CD4-positive, alpha-beta memory T cell (primary cell): ENCODE data around the gene OSM. TPM values are rescaled to one million over a fixed set of nuclear protein-coding genes. Genes with fewer than 3 reads are reported as not detected.

ENCODE experiments used
- CTCF ChIA-PET: fragments of 350-600 bp; sonication (Branson Sonifier 250); formaldehyde crosslinking; loops from one replicate; lab custom pipeline; 2021; ENCODE audit warnings: inconsistent platforms; ENCODE audit not compliant: partially characterized antibody; lab: Charles Lee
- POLR2A ChIA-PET: fragments of 350-600 bp; sonication (Branson Sonifier 250); formaldehyde crosslinking; loops from one replicate; lab custom pipeline; 2021; ENCODE audit not compliant: partially characterized antibody; lab: Charles Lee
- DNase-seq, 5 donors: peaks; one replicate each; pipeline versions ENCODE4 v3.0.0 to v3.0.0-alpha.2; 2020 to 2022; ENCODE audit warnings: mixed read lengths in 1 of 5
- H3K27ac ChIP-seq: one replicate; pipeline ENCODE4 v1.7.0; 2013; ENCODE audit warnings: low read depth, low read length
- H3K27me3 ChIP-seq: 2 replicates; pipeline ENCODE4 v1.7.0; 2013; ENCODE audit warnings: mild to moderate bottlenecking, low read length, moderate library complexity; ENCODE audit not compliant: insufficient read depth
- H3K36me3 ChIP-seq: 2 replicates; pipeline ENCODE4 v1.7.0; 2013; ENCODE audit warnings: mild to moderate bottlenecking, low read length, moderate library complexity; ENCODE audit not compliant: insufficient read depth
- H3K4me1 ChIP-seq: 2 replicates; pipeline ENCODE4 v1.7.0; 2013; ENCODE audit warnings: mild to moderate bottlenecking, low read length, moderate library complexity; ENCODE audit not compliant: insufficient read depth
- H3K4me3 ChIP-seq, 2 donors: one replicate each; pipeline ENCODE4 v1.7.0; 2013; ENCODE audit warnings: low read length in 2 of 2, mild to moderate bottlenecking in 1 of 2
- H3K9me3 ChIP-seq, 2 donors: one replicate each; pipeline ENCODE4 v1.7.0; 2013; ENCODE audit warnings: low read length in 2 of 2, control low read depth in 1 of 2; ENCODE audit not compliant: control insufficient read depth in 1 of 2
- H3K27ac Mint-ChIP-seq, 7 donors: one replicate each; pipeline ENCODE4 v1.8.0; 2020 to 2021; ENCODE audit warnings: mixed read lengths in 7 of 7, mild to moderate bottlenecking in 6 of 7, inconsistent platforms in 3 of 7, moderate library complexity in 3 of 7
- H3K27me3 Mint-ChIP-seq, 2 donors: one replicate each; pipeline ENCODE4 v1.8.0; 2020 to 2021; ENCODE audit warnings: mixed read lengths in 2 of 2
- H3K36me3 Mint-ChIP-seq, 2 donors: one replicate each; pipeline ENCODE4 v1.8.0; 2020 to 2021; ENCODE audit warnings: mixed read lengths in 2 of 2, inconsistent platforms in 1 of 2, mild to moderate bottlenecking in 1 of 2
- H3K4me1 Mint-ChIP-seq, 4 donors: one replicate each; pipeline ENCODE4 v1.8.0; 2020 to 2021; ENCODE audit warnings: mixed read lengths in 4 of 4, mild to moderate bottlenecking in 1 of 4
- H3K4me3 Mint-ChIP-seq, 8 donors: one replicate each; pipeline ENCODE4 v1.8.0; 2020 to 2021; ENCODE audit warnings: mixed read lengths in 8 of 8, mild to moderate bottlenecking in 7 of 8, moderate library complexity in 6 of 8, inconsistent platforms in 3 of 8
- H3K9me3 Mint-ChIP-seq, 8 donors: one replicate each; pipeline ENCODE4 v1.8.0; 2020 to 2021; ENCODE audit warnings: mixed read lengths in 8 of 8, mild to moderate bottlenecking in 5 of 8, inconsistent platforms in 3 of 8, moderate library complexity in 1 of 8
- intact Hi-C: fragments of 100-400 bp; cut with micrococcal nuclease; formaldehyde crosslinking; loops from one replicate; pipeline ENCODE4 v1.15.1; 2023
- polyA plus RNA-seq, 2 donors: library from polyadenylated mRNA; unstranded; fragments of 300-500 nt; fragmentation: Illumina TruSeq; gene quantifications; one replicate each; pipeline ENCODE4 v1.2.3, GENCODE V29; 2021
- total RNA-seq, 2 experiments: library from RNA; stranded (reverse); gene quantifications; one replicate each; pipeline ENCODE4 v1.2.3, GENCODE V29; 2021

OSM gene
- total and polyA plus RNA-seq, 4 experiments from 2014 or later, result 1.1 to 103 (median 12.7) TPM

GRCh38 chr22:30290342-30291057 lies 23.8 kb upstream of the OSM start:
- peak in 1 of 5 donors; percentile 37 for DNase-seq
- no peaks in the 10 kb centered on the region for H3K27me3 ChIP-seq
- intact Hi-C loops, result no loop called here
- Mint-ChIP-seq H3K36me3 (peaks cover 14 to 38% of the 10 kb centered on the region in 2 donors), H3K27ac (peak overlapping the region; percentile 88 to 96 (median 94)), H3K4me3 (peak overlapping the region; percentile 88 to 94 (median 92)), H3K9me3 (no peaks in the 10 kb centered on the region), H3K4me1 (peaks cover 22 to 53% (median 31%) of the 10 kb centered on the region in 4 donors), H3K27me3 (no peaks in the 10 kb centered on the region)
- H3K4me1 ChIP-seq, result peaks cover 47% of the 10 kb centered on the region
- POLR2A ChIA-PET, result interaction anchor here (0.7 to 15.0 kb wide), 24 partner anchors 8 to 186 kb away, joined by 3 to 333 read pairs (median 6); partner anchors contain the start of genes CCDC157, OSM, RNF215 and SEC14L2
- CTCF ChIA-PET, result interaction anchor here (1.0 to 9.2 kb wide), 9 partner anchors 8 to 178 kb away, joined by 4 to 392 read pairs (median 38); partner anchors contain the start of genes CCDC157, RNF215, SF3A1 and TBC1D10A
- H3K36me3 ChIP-seq, result peaks cover 36% of the 10 kb centered on the region
- H3K27ac ChIP-seq, result peak overlapping the region; percentile 68
- H3K4me3 ChIP-seq, result peak overlapping the region; percentile 47 to 66
- H3K9me3 ChIP-seq, result no peaks in the 10 kb centered on the region

DNA sequence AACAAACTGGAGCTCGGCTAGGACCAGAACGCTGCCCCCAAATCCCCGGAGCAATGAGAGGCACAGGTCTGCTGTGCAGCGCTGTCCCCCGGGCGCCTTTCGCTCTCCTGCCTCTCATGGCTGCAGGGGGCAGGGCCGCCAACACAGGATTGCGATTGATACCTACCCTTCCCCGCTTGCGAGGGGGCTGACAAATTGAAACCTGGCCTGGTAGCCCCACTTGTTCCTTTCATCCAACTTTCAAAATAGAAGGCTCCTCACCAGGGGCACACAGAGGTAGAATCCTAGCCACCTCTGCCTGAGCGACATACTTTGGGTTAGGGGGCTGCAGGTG lies 23.3 kb upstream of the OSM start:
- Histone ChIP-seq H3K9me3 (no peaks in the 10 kb centered on the region), H3K4me3 (peak overlapping the region; percentile 47 to 66), H3K36me3 (peaks cover 30% of the 10 kb centered on the region), H3K27ac (peak overlapping the region; percentile 68), H3K27me3 (no peaks in the 10 kb centered on the region), H3K4me1 (peaks cover 41% of the 10 kb centered on the region)
- DNase-seq, result no peak
- POLR2A ChIA-PET, result interaction anchor here (0.7 to 15.0 kb wide), 22 partner anchors 8 to 186 kb away, joined by 3 to 333 read pairs (median 10); partner anchors contain the start of genes CCDC157, MTFP1, OSM and RNF215
- Mint-ChIP-seq H3K27me3 (no peaks in the 10 kb centered on the region), H3K4me1 (peaks cover 22 to 51% (median 30%) of the 10 kb centered on the region in 4 donors), H3K4me3 (peak overlapping the region; percentile 88 to 94 (median 92)), H3K27ac (peak overlapping the region; percentile 88 to 96 (median 94)), H3K9me3 (no peaks in the 10 kb centered on the region), H3K36me3 (peaks cover 18 to 36% of the 10 kb centered on the region in 2 donors)
- intact Hi-C loops, result loop anchor here (1.0 to 2.0 kb wide), 5 partner anchors 16 to 195 kb away; partner anchors contain the start of genes SF3A1 and TBC1D10A
- CTCF ChIA-PET, result interaction anchor here (1.0 to 11.1 kb wide), 10 partner anchors 8 to 185 kb away, joined by 4 to 392 read pairs (median 40); partner anchors contain the start of genes CCDC157, RNF215, SF3A1 and TBC1D10A

- H3K4me1 ChIP-seq, result peaks cover 41% of the 10 kb centered on the region
- peaks cover 22 to 52% (median 30%) of the 10 kb centered on the region in 4 donors for H3K4me1 Mint-ChIP-seq
- H3K36me3 Mint-ChIP-seq, result peaks cover 23 to 34% of the 10 kb centered on the region in 2 donors
Observed at GRCh38 chr22:30289141-30289979, 22.7 kb upstream of the OSM start, which contains the start of gene CASTOR1. Gene CASTOR1, minus strand, starts transcription at chr22:30289505. Its CDS starts 8 bp downstream, at chr22:30289497.

GRCh38 chr22:30288419-30289140 lies 21.9 kb upstream of the OSM start:
- H3K36me3 Mint-ChIP-seq, result peaks cover 16 to 26% of the 10 kb centered on the region in 2 donors
- Histone ChIP-seq H3K4me3 (peak overlapping the region; percentile 47 to 66), H3K9me3 (no peaks in the 10 kb centered on the region), H3K36me3 (peaks cover 16% of the 10 kb centered on the region), H3K27ac (peak overlapping the region; percentile 68), H3K4me1 (peaks cover 41% of the 10 kb centered on the region), H3K27me3 (no peaks in the 10 kb centered on the region)
- H3K27ac Mint-ChIP-seq, result peak overlapping the region; percentile 80 to 95 (median 91)
- ChIA-PET CTCF (interaction anchor here (0.6 to 11.1 kb wide), 38 partner anchors 7 to 871 kb away, joined by 3 to 392 read pairs (median 7); partner anchors contain the start of genes CCDC157, RNF215, SEC14L2 and SF3A1), POLR2A (interaction anchor here (0.5 to 15.0 kb wide), 30 partner anchors 10 to 1002 kb away, joined by 3 to 333 read pairs (median 6); partner anchors contain the start of genes CCDC157, MTFP1, OSM and RNF215)
- H3K9me3 Mint-ChIP-seq, result no peaks in the 10 kb centered on the region
- peak overlapping the region; percentile 80 to 94 (median 90) for H3K4me3 Mint-ChIP-seq
- H3K4me1 Mint-ChIP-seq, result peaks cover 21 to 48% (median 30%) of the 10 kb centered on the region in 4 donors
- DNase-seq, result peak in 1 of 5 donors; percentile 37
- no peaks in the 10 kb centered on the region for H3K27me3 Mint-ChIP-seq
- intact Hi-C loops, result loop anchor here (1.0 to 2.0 kb wide), 5 partner anchors 18 to 196 kb away; partner anchors contain the start of genes SF3A1 and TBC1D10A

More at GRCh38 chr22:30289141-30289979, 22.7 kb upstream of the OSM start, which contains the start of gene CASTOR1:
- Histone ChIP-seq H3K27me3 (no peaks in the 10 kb centered on the region), H3K36me3 (peaks cover 24% of the 10 kb centered on the region), H3K4me3 (peak within 1 kb of the TSS; percentile 47 to 66), H3K9me3 (no peaks in the 10 kb centered on the region), H3K27ac (peak within 1 kb of the TSS; percentile 68)
- Mint-ChIP-seq H3K27ac (peak within 1 kb of the TSS; percentile 91 to 96 (median 94)), H3K4me3 (peak within 1 kb of the TSS; percentile 88 to 94 (median 92)), H3K9me3 (no peaks in the 10 kb centered on the region), H3K27me3 (no peaks in the 10 kb centered on the region)
- ChIA-PET POLR2A (interaction anchor here (0.7 to 15.0 kb wide), 27 partner anchors 9 to 1001 kb away, joined by 3 to 333 read pairs (median 6); partner anchors contain the start of genes CCDC157, MTFP1, OSM and RNF215), CTCF (interaction anchor here (1.0 to 11.1 kb wide), 21 partner anchors 9 to 195 kb away, joined by 4 to 392 read pairs (median 12); partner anchors contain the start of genes CCDC157, RNF215, SEC14L2 and SF3A1)
- DNase-seq, result peak; percentile 82 to 89 (median 83)
- intact Hi-C loops, result loop anchor here (1.0 to 2.0 kb wide), 5 partner anchors 17 to 195 kb away; partner anchors contain the start of genes SF3A1 and TBC1D10A

GRCh38 chr22:30287648-30288418 lies 21.2 kb upstream of the OSM start:
- Mint-ChIP-seq H3K9me3 (no peaks in the 10 kb centered on the region), H3K4me1 (peaks cover 21 to 53% (median 34%) of the 10 kb centered on the region in 4 donors), H3K4me3 (peak overlapping the region; percentile 80 to 94 (median 90)), H3K27me3 (no peaks in the 10 kb centered on the region), H3K27ac (peak overlapping the region; percentile 80 to 95 (median 91)), H3K36me3 (peaks cover 10 to 19% of the 10 kb centered on the region in 2 donors)
- no peaks in the 10 kb centered on the region for H3K27me3 ChIP-seq
- peaks cover 49% of the 10 kb centered on the region for H3K4me1 ChIP-seq
- H3K27ac ChIP-seq, result peak overlapping the region; percentile 68
- DNase-seq, result peak; percentile 86 to 89 (median 87)
- no peak overlapping the region for H3K4me3 ChIP-seq
- POLR2A ChIA-PET, result interaction anchor here (0.5 to 15.0 kb wide), 21 partner anchors 10 to 1003 kb away, joined by 3 to 333 read pairs (median 9); partner anchors contain the start of genes CCDC157, MTFP1, OSM and RNF215
- intact Hi-C loops, result loop anchor here (1.0 to 2.0 kb wide), 3 partner anchors 25 to 197 kb away; no protein-coding TSS in a partner anchor
- CTCF ChIA-PET, result interaction anchor here (0.6 to 11.1 kb wide), 40 partner anchors 8 to 200 kb away, joined by 3 to 392 read pairs (median 6); partner anchors contain the start of genes CCDC157, RNF215, SEC14L2 and SF3A1
- H3K9me3 ChIP-seq, result no peaks in the 10 kb centered on the region
- peaks cover 9% of the 10 kb centered on the region for H3K36me3 ChIP-seq
